ENCODE data around the gene GLUL. TPM values are rescaled to one million over a fixed set of nuclear protein-coding genes. Genes with fewer than 3 reads are reported as not detected.

GLUL gene
- total RNA-seq, 1 donor from 2014 or later = 545 TPM

DNA sequence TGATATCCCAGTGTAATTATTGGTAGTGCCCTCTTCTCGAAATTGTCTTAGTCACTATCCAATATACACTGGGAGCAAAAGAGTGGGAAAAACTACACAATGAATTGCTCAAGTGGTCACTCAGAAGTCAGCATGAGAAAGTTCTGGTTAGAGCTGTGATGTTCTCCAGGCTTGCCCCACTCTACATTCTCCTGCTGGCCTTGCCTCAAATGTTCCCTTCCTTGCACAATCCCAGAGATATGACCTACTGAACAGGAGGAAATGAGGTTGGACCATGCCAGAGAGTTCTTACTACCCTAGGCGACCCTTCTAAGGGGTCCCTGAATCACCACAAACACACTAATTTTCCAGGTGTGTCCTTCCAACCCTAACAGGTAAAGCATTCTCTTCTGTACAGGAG is 40.8 kb downstream of the GLUL start:
- H3K4me1 Mint-ChIP-seq (ENCODE audit: unreplicated experiment) = no peaks in the 10 kb centered on the region

DNA sequence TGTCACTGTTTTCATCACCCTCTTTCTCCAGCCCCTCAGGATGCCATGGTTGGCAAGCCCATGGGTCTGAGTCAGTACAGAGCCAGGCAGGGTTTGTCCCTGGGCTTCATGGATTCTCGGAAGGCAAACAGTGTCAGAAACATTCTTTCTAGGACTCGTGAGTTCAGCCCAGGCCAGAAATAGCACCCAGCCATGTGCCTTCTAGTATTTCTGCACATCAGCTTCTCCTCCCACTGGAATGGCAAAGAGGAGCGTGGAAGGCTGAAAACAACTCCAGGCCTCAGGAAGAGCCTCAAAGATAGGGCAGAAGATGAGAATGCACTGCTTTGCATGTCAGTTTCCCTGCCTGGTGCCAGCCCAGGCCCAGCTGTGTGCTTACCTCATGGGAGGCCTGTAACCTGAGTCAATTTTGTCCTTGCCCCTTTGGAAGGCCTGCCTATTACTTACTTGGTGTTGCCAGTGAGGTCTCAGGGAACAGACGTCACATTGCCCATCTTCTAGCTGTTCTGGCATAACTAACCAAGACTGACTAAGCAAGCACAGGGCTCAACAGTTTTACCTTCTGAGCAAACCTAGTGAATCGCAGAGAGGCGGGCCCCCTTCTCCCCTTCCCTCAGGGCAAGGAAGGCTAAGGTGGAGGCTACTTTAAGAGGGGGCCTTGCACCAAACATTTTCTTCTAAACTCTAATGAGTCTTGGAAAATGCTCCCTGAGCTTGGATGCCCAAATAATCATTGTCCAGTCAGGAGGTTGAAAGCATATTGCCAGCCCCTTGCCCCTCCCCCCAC is 42.4 kb downstream of the GLUL start:
- H3K9me3 Mint-ChIP-seq = no peaks in the 10 kb centered on the region
- H3K36me3 Mint-ChIP-seq = no peaks in the 10 kb centered on the region
- no peak for DNase-seq (ENCODE audit: extremely low spot score, unreplicated experiment)

More for the DNA sequence above, 40.8 kb downstream of the GLUL start:
- DNase-seq (ENCODE audit: extremely low spot score, unreplicated experiment) = no peak
- no peaks in the 10 kb centered on the region for H3K27me3 Mint-ChIP-seq
- H3K4me3 Mint-ChIP-seq = no peak overlapping the region
- H3K27ac Mint-ChIP-seq = no peak overlapping the region
- H3K36me3 Mint-ChIP-seq = no peaks in the 10 kb centered on the region
- TF ChIP-seq, protein P1, sequence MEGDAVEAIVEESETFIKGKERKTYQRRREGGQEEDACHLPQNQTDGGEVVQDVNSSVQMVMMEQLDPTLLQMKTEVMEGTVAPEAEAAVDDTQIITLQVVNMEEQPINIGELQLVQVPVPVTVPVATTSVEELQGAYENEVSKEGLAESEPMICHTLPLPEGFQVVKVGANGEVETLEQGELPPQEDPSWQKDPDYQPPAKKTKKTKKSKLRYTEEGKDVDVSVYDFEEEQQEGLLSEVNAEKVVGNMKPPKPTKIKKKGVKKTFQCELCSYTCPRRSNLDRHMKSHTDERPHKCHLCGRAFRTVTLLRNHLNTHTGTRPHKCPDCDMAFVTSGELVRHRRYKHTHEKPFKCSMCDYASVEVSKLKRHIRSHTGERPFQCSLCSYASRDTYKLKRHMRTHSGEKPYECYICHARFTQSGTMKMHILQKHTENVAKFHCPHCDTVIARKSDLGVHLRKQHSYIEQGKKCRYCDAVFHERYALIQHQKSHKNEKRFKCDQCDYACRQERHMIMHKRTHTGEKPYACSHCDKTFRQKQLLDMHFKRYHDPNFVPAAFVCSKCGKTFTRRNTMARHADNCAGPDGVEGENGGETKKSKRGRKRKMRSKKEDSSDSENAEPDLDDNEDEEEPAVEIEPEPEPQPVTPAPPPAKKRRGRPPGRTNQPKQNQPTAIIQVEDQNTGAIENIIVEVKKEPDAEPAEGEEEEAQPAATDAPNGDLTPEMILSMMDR (conservative IDR thresholded peaks at IDR 0.05) = no peak
- no peaks in the 10 kb centered on the region for H3K9me3 Mint-ChIP-seq

DNA sequence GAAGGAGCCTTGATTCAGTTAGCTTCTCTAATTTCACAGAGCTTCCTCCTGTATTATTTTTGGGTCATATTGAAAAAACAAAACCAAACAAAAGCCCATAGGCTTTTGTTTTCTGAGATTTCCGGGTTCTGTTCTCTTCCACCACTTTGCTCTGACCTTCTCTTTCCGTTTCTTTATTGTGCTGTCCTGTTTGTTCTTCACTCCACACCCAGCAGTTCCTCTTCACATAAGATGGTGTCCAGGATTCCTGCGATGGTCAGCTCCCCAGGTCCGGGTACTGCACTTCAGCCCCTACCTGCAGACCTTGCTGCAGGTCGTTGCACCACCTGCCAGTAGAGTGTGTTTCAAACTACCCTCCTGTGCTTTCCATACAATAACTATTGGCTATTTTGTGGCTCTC is 44.6 kb downstream of the GLUL start:
- Mint-ChIP-seq H3K4me1 (ENCODE audit: unreplicated experiment) (no peaks in the 10 kb centered on the region), H3K36me3 (no peaks in the 10 kb centered on the region), H3K9me3 (no peaks in the 10 kb centered on the region), H3K27me3 (no peaks in the 10 kb centered on the region), H3K27ac (no peak overlapping the region), H3K4me3 (no peak overlapping the region)
- no peak for DNase-seq (ENCODE audit: extremely low spot score, unreplicated experiment)
- TF ChIP-seq, protein P1 (conservative IDR thresholded peaks at IDR 0.05) = no peak

More for the DNA sequence above, 42.4 kb downstream of the GLUL start:
- Mint-ChIP-seq H3K4me1 (ENCODE audit: unreplicated experiment) (no peaks in the 10 kb centered on the region), H3K27me3 (no peaks in the 10 kb centered on the region), H3K27ac (no peak overlapping the region), H3K4me3 (no peak overlapping the region)
- TF ChIP-seq, protein P1 (conservative IDR thresholded peaks at IDR 0.05) = no peak

DNA sequence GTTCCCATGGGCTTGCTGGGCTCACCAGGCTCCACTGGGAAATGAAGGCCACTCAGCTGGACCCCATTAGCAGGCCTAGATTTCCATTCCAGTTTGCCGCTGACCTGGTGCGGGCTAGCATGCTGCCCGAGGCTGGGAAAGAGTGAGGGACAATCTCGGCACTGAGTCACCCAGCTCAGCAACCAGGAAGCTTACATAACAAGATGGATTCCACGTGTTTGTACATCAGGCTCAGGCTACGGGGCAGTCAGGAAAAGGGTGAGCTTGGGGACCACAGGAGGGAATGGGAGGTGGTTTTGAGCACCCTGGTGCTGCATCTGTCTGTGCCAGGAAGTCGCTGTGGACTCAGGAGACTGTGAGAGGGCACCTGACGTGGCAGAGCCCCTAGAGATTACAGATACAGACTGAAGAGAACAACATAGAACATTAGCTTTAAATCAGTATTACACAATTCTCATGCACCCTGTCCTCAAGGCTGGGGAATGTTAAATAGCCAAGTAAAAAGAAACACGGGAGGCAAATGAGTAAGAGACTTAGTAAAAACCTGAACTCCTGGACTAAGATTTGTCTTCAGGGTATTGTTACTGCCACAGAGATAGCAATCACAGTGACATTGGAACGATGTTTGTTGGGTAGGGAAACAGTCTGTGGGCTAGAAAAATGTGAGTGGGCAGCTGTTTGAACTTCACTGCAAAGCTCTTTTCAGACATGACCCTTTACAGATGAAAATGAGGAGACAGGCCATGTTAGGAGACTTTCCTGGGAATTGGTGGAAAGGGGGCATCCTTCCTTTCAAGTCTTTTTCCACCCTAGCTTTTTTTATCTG is 51.1 kb downstream of the GLUL start:
- H3K4me3 Mint-ChIP-seq = no peak overlapping the region
- peaks cover 3% of the 10 kb centered on the region for H3K27me3 Mint-ChIP-seq
- DNase-seq (ENCODE audit: extremely low spot score, unreplicated experiment) = no peak
- H3K36me3 Mint-ChIP-seq = no peaks in the 10 kb centered on the region
- H3K4me1 Mint-ChIP-seq (ENCODE audit: unreplicated experiment) = peaks cover 10% of the 10 kb centered on the region
- no peak overlapping the region for H3K27ac Mint-ChIP-seq
- H3K9me3 Mint-ChIP-seq = no peaks in the 10 kb centered on the region
- TF ChIP-seq, protein P1 (conservative IDR thresholded peaks at IDR 0.05) = no peak

DNA sequence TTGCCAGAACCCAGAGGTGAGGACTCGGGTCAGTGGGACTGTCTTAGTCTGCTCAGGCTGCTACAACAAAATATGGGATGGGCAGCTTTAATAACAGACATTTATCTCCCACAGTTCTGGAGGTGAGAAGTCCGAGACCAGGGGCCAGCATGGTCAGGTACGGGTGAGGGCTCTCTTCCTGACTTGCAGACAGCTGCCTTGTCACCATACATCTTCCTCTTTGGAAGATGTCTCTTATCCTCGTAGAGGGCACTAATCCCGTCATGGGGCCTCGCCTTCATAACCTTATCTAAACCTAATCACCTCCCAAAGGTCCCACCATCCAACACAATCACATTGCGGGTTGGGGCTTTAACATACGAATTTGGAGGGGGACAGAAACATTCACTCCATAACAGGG is 51.9 kb downstream of the GLUL start:
- Mint-ChIP-seq H3K4me1 (ENCODE audit: unreplicated experiment) (peaks cover 10% of the 10 kb centered on the region), H3K4me3 (no peak overlapping the region), H3K27me3 (peaks cover 3% of the 10 kb centered on the region), H3K36me3 (no peaks in the 10 kb centered on the region), H3K27ac (no peak overlapping the region), H3K9me3 (no peaks in the 10 kb centered on the region)
- TF ChIP-seq, protein P1 (conservative IDR thresholded peaks at IDR 0.05) = no peak
- DNase-seq (ENCODE audit: extremely low spot score, unreplicated experiment) = no peak

Measured in type B pancreatic cell (in vitro differentiated cells).